Psoas muscle (tissue), 8 donors: ENCODE results near the gene PDS5B. TPM values are rescaled to one million over a fixed set of nuclear protein-coding genes. Genes with fewer than 3 reads are reported as not detected.
A peak's percentile ranks its signal among the peaks of the same experiment; 100 is the strongest.

Experiments
- ATAC-seq, 4 donors: fragments of 200-7000 bp; cut with Tn5 transposase; one replicate each; pipeline ENCODE4 v1.9.1; 2020; ENCODE audit warnings: moderate library complexity in 3 of 4, mild to moderate bottlenecking in 2 of 4
- DNase-seq, 2 donors: peaks; one replicate each; pipeline ENCODE4 v3.0.0-alpha.2; 2020
- H3K27ac ChIP-seq: fragments of 200-600 bp; one replicate; pipeline ENCODE4 v1.8.0; 2022
- H3K27me3 ChIP-seq, 3 donors: fragments of 200-600 bp in 1 of 3; one replicate each; pipeline versions ENCODE4 v1.6.1 to v1.8.0; 2013 to 2022; ENCODE audit warnings: low read length in 2 of 3, mild to moderate bottlenecking in 2 of 3, moderate library complexity in 1 of 3; ENCODE audit not compliant: insufficient read depth in 3 of 3
- H3K36me3 ChIP-seq, 2 donors: fragments of 200-600 bp in 1 of 2; one replicate each; pipeline versions ENCODE4 v1.6.1 to v1.8.0; 2013 to 2022; ENCODE audit warnings: low read depth in 1 of 2, mild to moderate bottlenecking in 1 of 2, moderate library complexity in 1 of 2; ENCODE audit not compliant: insufficient read depth in 1 of 2
- H3K4me1 ChIP-seq: fragments of 200-600 bp; one replicate; pipeline ENCODE4 v1.8.0; 2022
- H3K4me3 ChIP-seq: fragments of 200-600 bp; one replicate; pipeline ENCODE4 v1.8.0; 2022; ENCODE audit warnings: mild to moderate bottlenecking
- H3K9me3 ChIP-seq: fragments of 200-600 bp; one replicate; pipeline ENCODE4 v1.8.0; 2022
- CTCF ChIP-seq: fragments of 200-600 bp; IDR thresholded peaks from one replicate; pipeline ENCODE4 v1.8.0; 2022; ENCODE audit warnings: antibody characterized with exemption
- WGBS, 3 donors: extraction: QIAGEN DNeasy Blood & Tissue Kit; methylation state at CpG; one replicate each; pipeline versions ENCODE4 v1.1.6 to v1.1.7; 2013; 5-methylcytosine and 5-hydroxymethylcytosine counted together
- intact Hi-C, 2 donors: fragments of 100-400 bp; cut with DNase I; formaldehyde crosslinking; loops; one replicate each; pipeline versions ENCODE4 v1.11.0 to v1.14.2; 2022
- polyA plus RNA-seq, 3 donors: library from polyadenylated mRNA; stranded (reverse); fragments of 200-250 nt; gene quantifications; one replicate each; pipeline ENCODE4 v1.2.3, GENCODE V29; 2013
- total RNA-seq, 4 donors: library from RNA; stranded (reverse); fragmentation: NEBNext Ultra II Directional in 2 of 4; extraction: Animal tissue kit (Norgen Biotek cat#: 25700) in 2 of 4; gene quantifications; one replicate each; pipeline versions ENCODE4 v1.2.1 to v1.2.4, GENCODE V29; 2021 to 2023
- donor health status: healthy with polysubstance abuse.
- donor health status: DM: no; HTN: no; CAD: no; lungs with moderate emphysema.
- donor health status: Bipolar disorder and iron deficiency.
- donor health status: healthy.
- donor health status: DM: yes; HTN: yes; CAD: no.
- donor health status: DM: no; HTN: no; CAD: no.
- donor health status: DM: no; HTN: no; CAD: no.
- donor health status: DM: yes; HTN: yes; CAD: no.

Gene PDS5B
- total and polyA plus RNA-seq, 7 donors: 3.6 to 28.1 (median 18.3) TPM

GRCh38 chr13:32639502-32640105, 53.4 kb downstream of the PDS5B start:
- H3K27ac ChIP-seq: no peak overlapping the region
- TF ChIP-seq CTCF: peak; percentile 92
- intact Hi-C loops: loop anchor here (2.0 to 10.0 kb wide), 4 partner anchors 53 to 255 kb away; partner anchors contain the start of gene PDS5B (in 2 of the 2)
- DNase-seq (peak; percentile 28 to 65), ATAC-seq (peak; percentile 83 to 97 (median 86))
- no peaks in the 10 kb centered on the region for H3K27me3 ChIP-seq
- 32 to 36% (median 33%) methylated on average over 4 of the region's 4 CpGs for WGBS, 3 donors
- no peak overlapping the region for H3K4me3 ChIP-seq
- H3K36me3 ChIP-seq: peaks cover 0 to 2% of the 10 kb centered on the region in 2 donors
- H3K4me1 ChIP-seq: peaks cover 9% of the 10 kb centered on the region
- no peaks in the 10 kb centered on the region for H3K9me3 ChIP-seq

- DNase-seq: no peak
- H3K4me3 ChIP-seq: no peak overlapping the region
- 70 to 78% (median 74%) methylated on average over 1 of the region's 1 CpG for WGBS, 3 donors
- no peaks in the 10 kb centered on the region for H3K9me3 ChIP-seq
- no peaks in the 10 kb centered on the region for H3K27me3 ChIP-seq
- ATAC-seq: no peak
- H3K27ac ChIP-seq: no peak overlapping the region
- intact Hi-C loops: loop anchor here (10.0 kb wide), 3 partner anchors 178 to 258 kb away; no protein-coding TSS in a partner anchor
- no peaks in the 10 kb centered on the region for H3K36me3 ChIP-seq
- H3K4me1 ChIP-seq: peaks cover 9% of the 10 kb centered on the region
- TF ChIP-seq CTCF: no peak
Observed at GRCh38 chr13:32642316-32642715, 56.1 kb downstream of the PDS5B start.

GRCh38 chr13:32642858-32643257, 56.6 kb downstream of the PDS5B start:
- no peak overlapping the region for H3K27ac ChIP-seq
- H3K27me3 ChIP-seq: no peaks in the 10 kb centered on the region
- DNase-seq (no peak), ATAC-seq (no peak)
- H3K4me1 ChIP-seq: peaks cover 11% of the 10 kb centered on the region
- intact Hi-C loops: loop anchor here (10.0 kb wide), 3 partner anchors 178 to 258 kb away; no protein-coding TSS in a partner anchor
- no peak for TF ChIP-seq CTCF
- no peaks in the 10 kb centered on the region for H3K36me3 ChIP-seq
- WGBS, 3 donors: 53 to 72% (median 64%) methylated on average over 1 of the region's 1 CpG
- H3K9me3 ChIP-seq: no peaks in the 10 kb centered on the region
- H3K4me3 ChIP-seq: no peak overlapping the region

- Histone ChIP-seq H3K27ac (no peak overlapping the region), H3K27me3 (no peaks in the 10 kb centered on the region), H3K9me3 (no peaks in the 10 kb centered on the region), H3K4me1 (peaks cover 17% of the 10 kb centered on the region), H3K4me3 (no peak overlapping the region), H3K36me3 (no peaks in the 10 kb centered on the region)
- 67 to 75% (median 72%) methylated on average over 2 of the region's 2 CpGs for WGBS, 3 donors
- no peak for ATAC-seq
- no peak for DNase-seq
- intact Hi-C loops: loop anchor here (10.0 kb wide), 3 partner anchors 181 to 261 kb away; no protein-coding TSS in a partner anchor
- TF ChIP-seq CTCF: no peak
Observed at GRCh38 chr13:32645854-32646253, 59.6 kb downstream of the PDS5B start.

DNA sequence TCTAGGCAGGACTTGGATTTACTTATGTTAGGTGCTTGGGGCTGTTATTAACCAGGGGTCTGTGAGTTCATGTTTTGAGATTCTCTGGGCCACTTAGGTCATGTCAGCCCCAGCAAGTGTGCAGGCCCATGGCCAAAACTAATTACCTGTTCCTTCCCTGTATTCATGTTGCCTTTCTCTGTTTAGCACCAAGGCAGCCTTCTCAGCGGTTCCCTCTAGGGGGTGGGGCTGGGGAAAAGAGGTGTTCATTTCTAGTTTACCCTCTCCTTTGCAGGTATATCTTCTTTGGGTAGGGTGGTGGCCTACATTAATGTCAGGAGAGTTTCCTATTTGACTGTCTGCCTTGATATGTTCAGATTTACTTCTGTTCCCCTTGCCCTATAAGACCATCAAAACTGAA, 61.7 kb downstream of the PDS5B start:
- Histone ChIP-seq H3K9me3 (no peaks in the 10 kb centered on the region), H3K36me3 (no peaks in the 10 kb centered on the region), H3K4me3 (no peak overlapping the region), H3K4me1 (peaks cover 19% of the 10 kb centered on the region), H3K27me3 (no peaks in the 10 kb centered on the region), H3K27ac (no peak overlapping the region)
- no peak for ATAC-seq
- TF ChIP-seq CTCF: no peak
- WGBS, 3 donors: 76 to 89% (median 82%) methylated on average over 1 of the region's 1 CpG
- DNase-seq: no peak
- intact Hi-C loops: loop anchor here (10.0 kb wide), 3 partner anchors 183 to 263 kb away; no protein-coding TSS in a partner anchor
